ENCODE data around the gene AGPAT4.

- TF ChIP-seq GATA2 (IDR thresholded peaks at IDR 0.05; ENCODE audit: low read depth, low read length) (no peak), GATA3 (IDR thresholded peaks at IDR 0.05; ENCODE audit: low read depth, low read length) (no peak)
These were observed 68.8 kb downstream of the AGPAT4 start for GRCh38 chr6:161204866-161205557.
